Keratinocyte (primary cell): ENCODE results near the gene DCP1B. TPM values are rescaled to one million over a fixed set of nuclear protein-coding genes. Genes with fewer than 3 reads are reported as not detected.

Experiments
- DNase-seq: peaks from one replicate; pipeline ENCODE4 v3.0.0-alpha.2; 2011; ENCODE audit warnings: low read depth, missing footprints, low spot score
- FAIRE-seq: peaks from 2 replicates; lab custom pipeline; 2011; peaks lifted over from hg19 to GRCh38; lab: Jason Lieb, UNC
- H2AFZ ChIP-seq: 2 replicates; pipeline ENCODE4 v1.6.0; 2012; ENCODE audit warnings: low read length, control low read depth, inconsistent platforms; ENCODE audit not compliant: control insufficient read depth
- H3K27ac ChIP-seq: 2 replicates; pipeline ENCODE4 v1.5.1; 2011; ENCODE audit warnings: low read length; ENCODE audit not compliant: control insufficient read depth, insufficient read depth
- H3K27me3 ChIP-seq: 3 replicates; pipeline ENCODE4 v1.6.0; 2011; ENCODE audit warnings: low read length; ENCODE audit not compliant: control insufficient read depth, insufficient read depth; ENCODE audit errors: extremely low read depth
- H3K36me3 ChIP-seq, 2 experiments: 2 replicates in 1 of 2; 3 replicates in 1 of 2; pipeline ENCODE4 v1.5.1; 2011; ENCODE audit warnings: low read length in 2 of 2, mild to moderate bottlenecking in 1 of 2; ENCODE audit not compliant: control insufficient read depth in 2 of 2, insufficient read depth in 2 of 2; ENCODE audit errors: extremely low read depth in 1 of 2
- H3K4me1 ChIP-seq: 3 replicates; pipeline ENCODE4 v1.5.1; 2011; ENCODE audit warnings: low read length; ENCODE audit not compliant: control insufficient read depth, insufficient read depth; ENCODE audit errors: extremely low read depth
- H3K4me2 ChIP-seq: 3 replicates; pipeline ENCODE4 v1.6.0; 2011; ENCODE audit warnings: low read depth, low read length; ENCODE audit not compliant: control insufficient read depth, insufficient read depth; ENCODE audit errors: extremely low read depth
- H3K4me3 ChIP-seq, 3 experiments: fragments of 200-600 bp in 1 of 3; sonication (generic) in 1 of 3; 2 replicates in 2 of 3; 3 replicates in 1 of 3; pipeline ENCODE4 v1.5.1; 2011 to 2016; ENCODE audit warnings: low read length in 3 of 3, mild to moderate bottlenecking in 3 of 3, control low read depth in 2 of 3, inconsistent platforms in 1 of 3, low read depth in 1 of 3, mixed read lengths in 1 of 3, mixed run types in 1 of 3, moderate library complexity in 1 of 3; ENCODE audit not compliant: control insufficient read depth in 2 of 3, insufficient read depth in 2 of 3; ENCODE audit errors: extremely low read depth in 1 of 3
- H3K79me2 ChIP-seq: 2 replicates; pipeline ENCODE4 v1.6.0; 2012; ENCODE audit warnings: low read length; ENCODE audit not compliant: control insufficient read depth, insufficient read depth
- H3K9ac ChIP-seq: 3 replicates; pipeline ENCODE4 v1.6.0; 2011; ENCODE audit warnings: low read length; ENCODE audit not compliant: control insufficient read depth, insufficient read depth; ENCODE audit errors: extremely low read depth
- H3K9me1 ChIP-seq: 3 replicates; pipeline ENCODE4 v1.6.0; 2011; ENCODE audit warnings: low read length; ENCODE audit not compliant: control insufficient read depth, insufficient read depth; ENCODE audit errors: extremely low read depth
- H3K9me3 ChIP-seq: 2 replicates; pipeline ENCODE4 v1.5.1; 2012; ENCODE audit warnings: low read depth, low read length; ENCODE audit not compliant: control insufficient read depth
- H4K20me1 ChIP-seq: 3 replicates; pipeline ENCODE4 v1.6.0; 2011; ENCODE audit warnings: low read length; ENCODE audit not compliant: control insufficient read depth, insufficient read depth; ENCODE audit errors: extremely low read depth
- CTCF ChIP-seq, 3 experiments: IDR thresholded peaks in 1 of 3; conservative IDR thresholded peaks in 1 of 3; optimal IDR thresholded peaks in 1 of 3; 2 replicates in 2 of 3; 3 replicates in 1 of 3; pipeline versions ENCODE3 to v1.5.1; 2011; ENCODE audit warnings: low read length in 3 of 3, mild to moderate bottlenecking in 3 of 3, moderate library complexity in 2 of 3, control low read depth in 1 of 3, inconsistent platforms in 1 of 3; ENCODE audit not compliant: insufficient read depth in 2 of 3; ENCODE audit errors: extremely low read depth in 1 of 3
- EZH2 ChIP-seq: IDR thresholded peaks from one replicate; pipeline ENCODE4 v1.6.1; 2012; ENCODE audit warnings: inconsistent platforms, mild to moderate bottlenecking, low read length, moderate library complexity
- dilution Hi-C: fragments of 300-500 bp; cut with MboI; formaldehyde crosslinking; loops from one replicate; pipeline ENCODE4 v1.7.0; 2020; ENCODE audit warnings: low sequenced_read_pairs; ENCODE audit not compliant: extremely low pct_ligation_motif_present
- polyA plus RNA-seq, 5 experiments: library from polyadenylated mRNA; depleted of rRNA in 3 of 5; stranded (reverse) in 3 of 5; stranded (forward) in 1 of 5; unstranded in 1 of 5; fragments of >200 nt; gene quantifications; 1 replicate in 1 of 5; 2 replicates in 3 of 5; 3 replicates in 1 of 5; pipeline versions ENCODE4 v1.2.1 to v1.2.3, GENCODE V29; 2011 to 2012; ENCODE audit warnings: missing spikeins in 2 of 5, low read depth in 1 of 5, low replicate concordance in 1 of 5

DCP1B gene
- polyA plus RNA-seq, 1 donor (not counting 4 experiments of a cell fraction or from before 2014, with no cell fraction given), result 9.7 TPM

- Histone ChIP-seq H3K79me2 (no peaks in the 10 kb centered on the region), H3K36me3 (no peaks in the 10 kb centered on the region), H3K27ac (no peak overlapping the region), H3K4me1 (peaks cover 7% of the 10 kb centered on the region), H3K4me2 (no peak overlapping the region), H3K27me3 (no peaks in the 10 kb centered on the region), H3K9ac (no peak overlapping the region), H4K20me1 (no peaks in the 10 kb centered on the region), H3K4me3 (no peak overlapping the region), H3K9me3 (no peaks in the 10 kb centered on the region), H2AFZ (no peak overlapping the region), H3K9me1 (no peaks in the 10 kb centered on the region)
- dilution Hi-C loops, result no loop called here
- FAIRE-seq, result no peak
- DNase-seq, result no peak
- no peak for TF ChIP-seq CTCF (optimal IDR thresholded peaks at IDR 0.05 in 1 of 3, IDR thresholded peaks at IDR 0.05 in 1 of 3, conservative IDR thresholded peaks at IDR 0.05 in 1 of 3; ENCODE audit: extremely low read depth in 1 of 3, insufficient read depth in 2 of 3, low read length in 3 of 3)
- TF ChIP-seq EZH2, result no peak
Observed at GRCh38 chr12:1989111-1989510, 15.1 kb downstream of the DCP1B start.

- Histone ChIP-seq H4K20me1 (no peaks in the 10 kb centered on the region), H3K36me3 (no peaks in the 10 kb centered on the region), H3K27me3 (no peaks in the 10 kb centered on the region), H3K9me1 (no peaks in the 10 kb centered on the region), H2AFZ (no peak overlapping the region), H3K4me3 (no peak overlapping the region), H3K9ac (no peak overlapping the region), H3K79me2 (no peaks in the 10 kb centered on the region), H3K27ac (no peak overlapping the region), H3K9me3 (no peaks in the 10 kb centered on the region), H3K4me1 (no peaks in the 10 kb centered on the region), H3K4me2 (no peak overlapping the region)
- DNase-seq (no peak), FAIRE-seq (no peak)
- TF ChIP-seq CTCF (optimal IDR thresholded peaks at IDR 0.05 in 1 of 3, IDR thresholded peaks at IDR 0.05 in 1 of 3, conservative IDR thresholded peaks at IDR 0.05 in 1 of 3; ENCODE audit: extremely low read depth in 1 of 3, insufficient read depth in 2 of 3, low read length in 3 of 3), result no peak
- TF ChIP-seq EZH2, result no peak
- dilution Hi-C loops, result no loop called here
Observed at GRCh38 chr12:1984759-1985158, 19.5 kb downstream of the DCP1B start.
